Stimulated activated CD4-positive, alpha-beta T cell treated with anti-CD3 and anti-CD28 coated beads, TNF-alpha, amount 100 ng/mL, for 4 hours (primary cell): ENCODE data around the gene RABGEF1.
A peak's percentile ranks its signal among the peaks of the same experiment; 100 is the strongest.
"Not testable (repeated sequence)": the region's sequence is repeated elsewhere in the genome, so short reads cannot be mapped to it uniquely, and the experiment has no call there.

Source experiments
- DNase-seq, 3 experiments: peaks; one replicate each; pipeline ENCODE4 v3.0.0-alpha.2; 2020; ENCODE audit warnings: low read depth in 3 of 3

Gene RABGEF1

GRCh38 chr7:66815186-66815875 is 74.8 kb downstream of the RABGEF1 start:
- DNase-seq: not testable (repeated sequence)

- no peak for DNase-seq
These were observed 75.4 kb downstream of the RABGEF1 start for GRCh38 chr7:66815951-66816350.

- DNase-seq: not testable (repeated sequence)
These were observed 76.1 kb downstream of the RABGEF1 start for GRCh38 chr7:66816658-66817057.

DNA sequence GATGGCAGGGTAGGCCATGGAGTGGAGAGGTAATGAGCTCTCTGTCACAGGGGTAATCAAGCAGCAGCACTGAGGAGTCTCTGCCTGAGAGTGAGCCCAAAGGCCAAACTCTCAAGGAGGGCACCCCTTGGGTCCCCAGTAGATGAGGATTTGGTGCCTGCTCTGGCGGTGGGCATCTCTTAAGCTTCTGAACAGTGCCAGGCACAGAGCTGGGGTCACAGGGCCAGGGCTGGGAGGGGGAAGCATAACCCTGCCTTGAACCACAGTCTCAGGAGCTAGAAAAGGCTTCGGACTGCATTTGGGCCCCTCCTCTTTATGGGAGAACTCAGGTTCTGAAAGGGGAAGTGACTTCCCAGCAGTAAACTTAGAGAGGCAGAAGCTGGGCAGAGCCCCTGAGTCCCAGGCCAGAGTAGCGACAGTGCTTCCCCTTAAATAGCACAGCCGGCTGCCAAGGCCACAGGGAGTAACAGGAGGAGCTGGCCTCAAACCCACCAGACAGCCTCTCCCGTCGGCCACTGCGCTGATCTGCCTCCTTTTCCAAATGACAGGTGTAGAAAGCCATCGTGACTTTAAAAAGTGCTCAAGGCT is 76.8 kb downstream of the RABGEF1 start:
- not testable (repeated sequence) for DNase-seq

GRCh38 chr7:66817956-66818355 is 77.4 kb downstream of the RABGEF1 start:
- not testable (repeated sequence) for DNase-seq

DNA sequence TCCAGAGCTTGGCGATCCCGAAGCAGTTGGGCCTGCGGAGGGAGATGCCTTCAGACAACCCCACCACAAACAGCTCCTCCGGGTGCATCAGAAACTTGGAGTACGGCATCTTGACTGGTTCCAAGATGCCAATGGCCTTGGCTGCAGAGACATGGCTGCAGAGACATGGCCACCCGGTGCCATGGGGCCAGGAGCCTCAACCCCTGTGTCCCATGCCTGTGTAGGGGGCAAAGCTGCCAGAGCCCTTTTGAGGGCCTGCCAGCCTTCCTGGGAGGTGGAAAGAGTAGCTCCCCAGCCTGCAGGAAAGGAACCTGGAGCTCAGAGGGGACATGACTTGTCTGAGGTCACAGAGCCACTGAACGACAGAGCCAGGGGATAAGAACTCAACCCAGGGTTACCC is 83.5 kb downstream of the RABGEF1 start:
- DNase-seq: no peak

DNA sequence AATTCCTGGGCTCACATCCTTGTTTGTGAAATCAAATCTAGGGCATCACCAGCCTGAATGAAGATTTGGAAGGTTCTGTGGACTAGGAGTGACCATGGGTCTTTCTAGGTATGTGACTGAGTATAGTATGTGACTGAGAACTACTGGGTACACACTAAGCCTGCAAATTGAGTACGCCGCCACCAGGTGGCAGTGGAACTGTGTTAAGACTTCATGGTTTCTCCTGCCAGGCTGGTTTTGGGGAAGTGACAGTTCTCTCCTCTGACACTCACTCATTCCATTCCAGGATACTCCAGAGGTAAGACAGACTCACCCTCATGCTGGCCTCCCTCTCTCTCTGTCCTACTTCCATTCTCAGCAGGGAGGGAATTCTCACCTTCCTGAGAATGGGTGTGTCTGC is 85.0 kb downstream of the RABGEF1 start:
- DNase-seq: not testable (repeated sequence)

DNA sequence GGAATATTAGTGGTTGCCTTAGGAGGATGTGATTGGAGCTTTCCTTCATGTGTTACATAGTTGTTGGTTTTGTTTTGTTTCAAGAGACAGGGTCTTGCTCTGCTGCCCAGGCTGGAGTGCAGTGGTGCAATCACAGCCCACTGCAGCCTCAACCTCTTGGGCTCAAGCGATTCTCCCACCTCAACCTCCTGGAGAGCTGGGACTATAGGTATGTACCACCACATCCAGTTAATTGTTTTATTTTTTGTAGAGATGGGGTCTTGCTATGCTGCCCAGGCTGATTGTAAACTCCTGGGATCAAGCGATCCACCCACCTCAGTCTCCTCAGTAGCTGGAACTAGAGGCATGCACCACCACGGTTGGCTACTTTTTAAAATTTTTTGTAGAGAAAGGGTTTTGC is 86.1 kb downstream of the RABGEF1 start:
- DNase-seq: no peak

- not testable (repeated sequence) for DNase-seq
These were observed 90.4 kb downstream of the RABGEF1 start for GRCh38 chr7:66830976-66831375.

DNA sequence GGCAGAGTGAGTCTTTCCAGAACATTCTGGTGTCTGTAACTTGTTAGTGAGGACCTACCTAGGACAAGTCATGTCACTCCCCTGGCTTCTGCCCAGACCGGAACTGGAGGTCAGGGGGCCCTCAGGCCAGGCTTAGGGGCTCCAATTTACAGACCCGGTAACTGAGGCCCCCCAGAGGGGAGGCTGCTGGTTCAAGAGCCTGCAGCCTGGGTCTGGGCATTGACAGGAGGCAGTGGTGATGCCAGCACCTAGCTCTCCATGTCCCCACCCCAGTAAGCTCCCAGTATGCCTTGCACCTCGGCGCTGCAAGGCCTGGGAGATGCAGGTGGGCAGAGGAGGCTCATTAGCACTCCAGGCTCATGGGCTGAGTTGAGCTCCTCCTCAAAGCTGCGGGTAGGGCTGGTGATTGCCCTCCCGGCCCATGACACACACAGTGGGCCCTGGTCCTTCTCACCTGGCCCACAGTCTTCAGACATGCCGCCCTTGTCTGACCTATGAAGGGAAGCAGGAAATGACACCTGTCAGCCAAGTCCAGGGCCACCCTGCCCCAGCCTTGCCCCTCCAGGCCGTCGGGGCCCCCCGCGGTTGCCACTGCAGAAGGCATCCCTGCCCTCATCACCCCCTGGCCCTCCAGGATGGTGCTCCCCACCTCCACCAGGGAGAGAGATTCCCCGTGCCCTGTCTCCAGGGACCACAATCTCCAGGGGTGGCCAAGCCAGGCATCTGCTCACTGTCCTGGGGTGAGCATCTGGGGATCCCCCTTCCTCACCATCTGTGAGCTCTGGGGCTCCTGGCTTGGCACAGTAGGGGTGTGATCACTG is 92.2 kb downstream of the RABGEF1 start:
- DNase-seq: no peak

DNA sequence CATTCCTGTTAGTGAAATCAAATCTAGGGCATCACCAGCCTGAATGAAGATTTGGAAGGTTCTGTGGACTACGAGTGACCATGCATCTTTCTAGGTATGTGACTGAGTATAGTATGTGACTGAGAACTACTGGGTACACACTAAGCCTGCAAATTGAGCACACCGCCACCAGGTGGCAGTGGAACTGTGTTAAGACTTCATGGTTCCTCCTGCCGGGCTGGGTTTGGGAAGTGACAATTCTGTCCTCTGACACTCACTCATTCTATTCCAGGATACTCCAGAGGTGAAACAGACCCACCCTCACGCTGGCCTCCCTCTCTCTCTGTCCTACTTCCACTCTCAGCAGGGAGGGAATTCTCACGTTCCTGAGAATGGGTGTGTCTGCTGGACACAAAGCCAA is 96.5 kb downstream of the RABGEF1 start:
- no peak for DNase-seq

DNA sequence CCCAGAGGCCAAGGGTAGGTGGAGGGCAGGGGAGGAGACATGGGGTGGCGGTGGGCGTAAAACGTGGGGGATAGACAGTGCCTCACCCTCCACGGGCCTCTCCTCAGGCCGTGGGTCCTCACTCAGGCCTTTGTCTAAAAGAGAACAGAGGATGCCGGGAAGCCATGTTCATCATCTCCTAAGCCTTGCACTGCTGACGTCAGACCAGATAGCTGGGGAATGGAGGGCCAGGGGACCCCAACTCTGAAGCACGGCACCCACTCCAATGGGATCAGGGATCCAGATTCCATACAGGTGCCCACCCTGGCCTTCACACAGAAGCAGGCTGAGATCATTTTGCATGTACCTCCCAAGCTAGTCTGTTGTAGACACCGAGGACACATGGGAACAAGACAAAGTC is 97.1 kb downstream of the RABGEF1 start:
- no peak for DNase-seq

DNA sequence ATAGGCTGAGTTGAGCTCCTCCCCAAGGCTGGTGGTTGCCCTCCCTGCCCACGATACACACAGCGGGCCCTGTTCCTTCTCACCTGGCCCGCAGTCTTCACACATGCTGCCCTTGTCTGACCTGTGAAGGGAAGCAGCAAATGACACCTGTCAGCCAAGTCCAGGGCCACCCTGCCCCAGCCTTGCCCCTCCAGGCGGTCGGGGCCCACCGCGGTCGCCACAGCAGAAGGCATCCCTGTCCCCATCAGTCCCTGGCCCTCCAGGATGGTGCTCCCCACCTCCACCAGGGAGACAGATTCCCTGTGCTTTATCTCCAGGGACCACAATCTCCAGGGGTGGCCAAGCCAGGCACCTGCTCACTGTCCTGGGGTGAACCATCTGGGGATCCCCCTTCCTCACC is 99.3 kb downstream of the RABGEF1 start:
- DNase-seq: no peak

DNA sequence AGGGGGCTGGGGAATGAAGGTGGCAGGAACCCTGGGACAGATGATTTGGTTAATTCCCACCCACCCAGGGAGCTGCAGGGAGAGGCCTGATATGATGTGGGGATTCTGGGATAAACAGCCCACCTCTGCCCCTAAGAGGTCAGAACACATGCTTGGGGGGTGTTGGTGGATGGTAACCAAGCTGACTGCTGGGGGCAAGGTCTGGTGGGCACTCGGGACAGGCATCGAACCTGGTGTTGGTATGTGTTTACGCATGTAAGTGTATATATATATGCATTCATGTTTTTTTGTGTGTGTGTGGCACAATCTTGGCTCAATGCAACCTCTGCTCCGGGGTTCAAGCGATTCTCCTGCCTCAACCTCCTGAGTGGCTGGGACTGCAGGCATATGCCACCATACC is 99.8 kb downstream of the RABGEF1 start:
- no peak for DNase-seq

- DNase-seq: no peak
These were observed 101.4 kb downstream of the RABGEF1 start for GRCh38 chr7:66841898-66842297.

- DNase-seq: not testable (repeated sequence)
These were observed 103.0 kb downstream of the RABGEF1 start for GRCh38 chr7:66843492-66843891.

DNA sequence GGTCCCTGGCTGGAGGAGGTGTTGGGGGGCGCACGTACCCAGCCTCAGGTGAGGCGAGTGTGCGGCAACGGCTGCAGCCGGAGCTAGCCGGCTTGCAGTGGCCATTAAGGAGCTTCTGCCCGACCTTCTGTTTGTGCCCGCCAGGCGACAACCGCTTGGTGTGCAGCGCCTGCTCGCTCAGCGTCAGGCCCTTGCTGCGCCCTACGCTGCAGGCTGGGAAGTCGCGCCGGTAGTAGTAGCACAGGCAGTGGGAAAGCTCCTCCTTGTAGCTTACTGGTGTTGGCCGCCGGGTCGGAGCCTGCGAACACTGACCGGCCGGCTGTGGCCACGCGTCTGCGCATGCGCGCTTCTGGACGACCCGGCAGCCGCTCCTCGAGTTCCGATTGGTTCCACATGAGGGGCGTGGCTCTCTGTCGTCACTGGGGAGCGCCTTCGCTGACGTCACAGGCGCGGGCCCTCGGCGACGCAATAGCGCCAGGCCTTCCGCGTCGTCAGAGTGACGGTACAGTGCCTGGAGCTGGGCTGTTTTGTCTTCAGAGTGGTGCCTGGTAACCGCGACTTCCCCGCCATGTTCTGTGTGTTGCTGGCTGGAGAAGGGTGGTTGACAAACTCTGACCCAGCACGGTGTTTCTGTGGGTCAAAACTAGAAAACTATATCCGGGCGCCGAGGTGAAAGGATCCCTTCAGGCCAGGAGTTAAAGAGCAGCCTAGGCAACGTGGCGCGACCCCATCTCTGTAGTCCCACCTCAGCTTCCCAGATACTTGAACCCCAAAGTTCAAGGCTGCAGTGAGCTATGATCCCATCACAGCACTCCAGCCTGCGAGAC is 104.2 kb downstream of the RABGEF1 start:
- peak; percentile 97 to 99 (median 98) for DNase-seq

- DNase-seq: no peak
These were observed 105.0 kb downstream of the RABGEF1 start for GRCh38 chr7:66845379-66846095.

DNA sequence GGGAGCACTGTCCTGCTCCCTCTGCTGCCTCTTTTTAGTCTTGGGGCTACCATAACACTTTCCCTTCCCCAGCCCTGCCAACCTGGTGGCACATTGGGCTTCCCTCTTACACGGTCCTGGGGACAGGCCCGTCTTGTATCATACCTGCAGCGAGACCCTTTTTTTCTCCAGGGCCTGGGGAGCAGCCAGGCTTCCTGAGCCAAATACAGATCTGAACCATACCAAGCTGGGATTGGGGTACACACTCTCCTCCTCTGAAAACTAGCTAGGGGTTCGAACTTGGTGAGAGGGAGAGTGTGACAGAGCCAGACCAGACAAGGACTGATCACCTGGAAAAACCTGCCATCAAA is 105.5 kb downstream of the RABGEF1 start:
- DNase-seq: not testable (repeated sequence)

DNA sequence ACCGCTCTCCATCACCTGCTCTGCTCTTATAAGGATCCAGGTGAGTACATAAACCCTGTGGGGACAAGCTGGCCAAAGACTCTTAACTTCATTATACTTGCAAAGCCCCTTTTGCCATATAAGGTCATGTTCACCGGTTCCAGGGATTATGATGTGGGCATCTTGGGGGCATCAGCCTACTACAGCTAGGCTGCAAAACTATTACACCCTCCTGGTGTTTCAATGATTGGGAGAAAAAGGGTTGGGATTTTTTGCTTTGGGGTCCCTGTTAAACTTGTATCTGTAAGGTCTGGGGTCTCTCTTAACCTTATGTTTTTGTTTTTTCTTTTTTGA is 107.0 kb downstream of the RABGEF1 start:
- not testable (repeated sequence) for DNase-seq
